A549 (cell line): Measurements from ENCODE around the gene PEDS1. TPM values are rescaled to one million over a fixed set of nuclear protein-coding genes. Genes with fewer than 3 reads are reported as not detected.
A peak's percentile ranks its signal among the peaks of the same experiment; 100 is the strongest.

Source experiments
- ATAC-seq, 2 experiments: fragments of 200-7000 bp in 1 of 2; fragments of >200 bp in 1 of 2; cut with Nextera tagmentation in 1 of 2; cut with Tn5 transposase in 1 of 2; 3 replicates each; pipeline versions ENCODE4 v1.8.0 to v1.9.1; 2018 to 2020; ENCODE audit warnings: mild to moderate bottlenecking in 1 of 2, moderate library complexity in 1 of 2
- CTCF ChIA-PET: fragments of 300-600 bp; sonication (Branson Sonifier 250); formaldehyde crosslinking; extraction: SDS; loops from one replicate; lab custom pipeline; 2021; ENCODE audit warnings: antibody characterized with exemption, inconsistent platforms; lab: Yijun Ruan, JAX
- POLR2A ChIA-PET: fragments of 350-600 bp; formaldehyde crosslinking; extraction: SDS; loops from one replicate; lab custom pipeline; 2021; ENCODE audit warnings: antibody characterized with exemption, inconsistent platforms; lab: Yijun Ruan, JAX
- DNase-seq, 2 experiments: peaks; one replicate each; pipeline versions ENCODE4 v3.0.0 to v3.0.0-alpha.2; 2011 to 2016; ENCODE audit warnings: low read depth in 1 of 2, low spot score in 1 of 2
- FAIRE-seq: peaks from 2 replicates; lab custom pipeline; 2011; peaks lifted over from hg19 to GRCh38; lab: Jason Lieb, UNC
- H3K27ac ChIP-seq, 2 experiments: fragments of >200 bp; sonication (Bioruptor Twin); formaldehyde crosslinking; 3 replicates each; pipeline ENCODE4 v1.5.1; 2016 to 2017
- H3K4me1 ChIP-seq: fragments of >200 bp; sonication (Bioruptor Twin); formaldehyde crosslinking; 3 replicates; pipeline ENCODE4 v1.6.1; 2016
- H3K4me2 ChIP-seq: fragments of >200 bp; sonication (Bioruptor Twin); formaldehyde crosslinking; 3 replicates; pipeline ENCODE4 v1.6.1; 2016
- H3K4me3 ChIP-seq: fragments of >200 bp; sonication (Bioruptor Twin); formaldehyde crosslinking; 3 replicates; pipeline ENCODE4 v1.5.1; 2016
- H3K9me3 ChIP-seq: fragments of >200 bp; sonication (Bioruptor Twin); formaldehyde crosslinking; 3 replicates; pipeline ENCODE4 v1.6.1; 2016
- ATOH8 ChIP-seq: fragments of 250-450 bp; sonication (Bioruptor Pico); IDR thresholded peaks from 2 replicates; pipeline ENCODE4 v1.5.0; 2020; ENCODE audit warnings: low read depth, mild to moderate bottlenecking, moderate library complexity
- CBX2 ChIP-seq: fragments of 200-600 bp; sonication (generic); IDR thresholded peaks from 2 replicates; pipeline ENCODE4 v1.6.1; 2016; ENCODE audit warnings: low read depth, mild to moderate bottlenecking, borderline replicate concordance
- CHD2 ChIP-seq: fragments of 150-350 bp; IDR thresholded peaks from 2 replicates; pipeline ENCODE4 v1.6.1; 2014; ENCODE audit warnings: low read length; ENCODE audit not compliant: partially characterized antibody
- CTCF ChIP-seq: fragments of >200 bp; sonication (Bioruptor Twin); formaldehyde crosslinking; IDR thresholded peaks from 3 replicates; pipeline ENCODE4 v1.5.1; 2016
- EHF ChIP-seq: fragments of 250-450 bp; sonication (Bioruptor Pico); IDR thresholded peaks from 2 replicates; pipeline ENCODE4 v1.5.0; 2020; ENCODE audit warnings: mild to moderate bottlenecking
- EHMT2 ChIP-seq: fragments of 200-600 bp; sonication (generic); IDR thresholded peaks from 2 replicates; pipeline ENCODE4 v1.6.1; 2016; ENCODE audit warnings: antibody characterized with exemption, low read depth, mild to moderate bottlenecking, moderate library complexity
- ELK1 ChIP-seq: fragments of 150-350 bp; IDR thresholded peaks from 2 replicates; pipeline ENCODE4 v1.6.1; 2014; ENCODE audit warnings: low read depth, mild to moderate bottlenecking, low read length
- ESRRA ChIP-seq: fragments of 150-350 bp; IDR thresholded peaks from 2 replicates; pipeline ENCODE4 v1.6.1; 2014; ENCODE audit warnings: mild to moderate bottlenecking, low read length, borderline replicate concordance
- GATA3 ChIP-seq: IDR thresholded peaks from 2 replicates; pipeline ENCODE4 v1.6.1; 2012; ENCODE audit warnings: borderline replicate concordance
- JUNB ChIP-seq: fragments of >200 bp; sonication (Bioruptor Twin); formaldehyde crosslinking; IDR thresholded peaks from 2 replicates; pipeline ENCODE4 v1.6.1; 2016
- KDM1A ChIP-seq: fragments of 200-600 bp; sonication (generic); IDR thresholded peaks from 2 replicates; pipeline ENCODE4 v1.6.1; 2016; ENCODE audit warnings: low read depth, mild to moderate bottlenecking
- MAX ChIP-seq: IDR thresholded peaks from 2 replicates; pipeline ENCODE4 v1.6.1; 2012
- MAZ ChIP-seq: fragments of 150-350 bp; IDR thresholded peaks from 2 replicates; pipeline ENCODE4 v1.6.1; 2014; ENCODE audit warnings: antibody characterized with exemption, low read depth, low read length, borderline replicate concordance
- MYC ChIP-seq: IDR thresholded peaks from 2 replicates; pipeline ENCODE4 v1.6.1; 2012; ENCODE audit warnings: mild to moderate bottlenecking, inconsistent platforms, low read length, improper control_type of control experiment, borderline replicate concordance
- NFE2L2 ChIP-seq: fragments of 150-350 bp; conservative IDR thresholded peaks from 2 replicates; pipeline ENCODE4 v1.6.1; 2014; ENCODE audit warnings: low read length
- PBX3 ChIP-seq: IDR thresholded peaks from 2 replicates; pipeline ENCODE4 v1.6.1; 2012
- PHF8 ChIP-seq: fragments of 200-600 bp; sonication (generic); IDR thresholded peaks from 2 replicates; pipeline ENCODE4 v1.6.1; 2016; ENCODE audit warnings: low read depth, mild to moderate bottlenecking, antibody characterized with exemption, moderate library complexity, borderline replicate concordance
- POLR2AphosphoS2 ChIP-seq: conservative IDR thresholded peaks from 2 replicates; pipeline ENCODE4 v1.6.1; 2012; ENCODE audit warnings: low read length, improper control_type of control experiment, inconsistent platforms
- RAD21 ChIP-seq, 2 experiments: fragments of >200 bp in 1 of 2; sonication (Bioruptor Twin) in 1 of 2; formaldehyde crosslinking in 1 of 2; IDR thresholded peaks in 1 of 2; conservative IDR thresholded peaks in 1 of 2; 2 replicates in 1 of 2; 3 replicates in 1 of 2; pipeline ENCODE4 v1.6.1; 2012 to 2018; ENCODE audit warnings: inconsistent platforms in 1 of 2
- RARB ChIP-seq: fragments of 250-450 bp; sonication (Bioruptor Pico); IDR thresholded peaks from 2 replicates; pipeline ENCODE4 v1.8.0; 2021; ENCODE audit warnings: mild to moderate bottlenecking, moderate library complexity
- REST ChIP-seq: fragments of 200-600 bp; sonication (generic); IDR thresholded peaks from 2 replicates; pipeline ENCODE4 v1.6.1; 2016; ENCODE audit warnings: antibody characterized with exemption, mild to moderate bottlenecking, moderate library complexity
- SMC3 ChIP-seq: fragments of >200 bp; sonication (Bioruptor Twin); formaldehyde crosslinking; IDR thresholded peaks from 3 replicates; pipeline ENCODE4 v1.6.1; 2018; ENCODE audit warnings: inconsistent platforms
- TP53 ChIP-seq: fragments of 250-450 bp; sonication (Bioruptor Pico); IDR thresholded peaks from 2 replicates; pipeline ENCODE4 v1.5.0; 2021; ENCODE audit warnings: mild to moderate bottlenecking, moderate library complexity
- WGBS: methylation state at CpG from one replicate; pipeline ENCODE4 v1.1.6; 2017; ENCODE audit errors: missing lambda C conversion rate; 5-methylcytosine and 5-hydroxymethylcytosine counted together
- polyA plus RNA-seq, 4 experiments: library from polyadenylated mRNA; depleted of rRNA in 3 of 4; stranded (reverse); fragments of >200 nt; fragmentation: RNase III in 1 of 4; extraction: RNeasy Plus Mini Kit Qiagen cat#74134 plus additional on column Dnase treatment in 1 of 4; gene quantifications; 2 replicates in 3 of 4; 3 replicates in 1 of 4; pipeline ENCODE4 v1.2.3, GENCODE V29; 2011 to 2017

PEDS1 gene
- polyA plus RNA-seq, 2 of the 4 experiments (the other 2 are of a cell fraction), result 24.5 to 25.8 TPM

- TF ChIP-seq MAX (peak; percentile 72; the same call in 1 of the 2 replicates), MYC (0 out of 2 replicates have a peak, but pooled peaks have one; percentile 17)
Measured at GRCh38 chr20:50186987-50187402, 33.5 kb upstream of the PEDS1 start (continued).

- TF ChIP-seq CHD2 (no peak), MAX (peak; percentile 47), TP53 (CRISPR knock-in tag) (no peak), RAD21 (conservative IDR thresholded peaks at IDR 0.05 in 1 of 2, IDR thresholded peaks at IDR 0.05 in 1 of 2) (peak; percentile 99), CTCF (peak; percentile 96), NFE2L2 (no peak), SMC3 (peak; percentile 95)
- TF ChIP-seq, all 56 proteins: peak for 4
- H3K27ac ChIP-seq, result peak overlapping the region; percentile 97 to 98
- peaks cover 42% of the 10 kb centered on the region for H3K4me1 ChIP-seq
- peak; percentile 9 to 63; a peak in 5 of 6 replicates for ATAC-seq
- ChIA-PET CTCF (interaction anchor here (0.5 to 27.5 kb wide), 55 partner anchors 9 to 604 kb away, joined by 3 to 1085 read pairs (median 4); partner anchors contain the start of gene UBE2V1), POLR2A (no interaction called here)
- peak; percentile 74 to 89 for DNase-seq
- WGBS, result 22% methylated on average over 13 of the region's 16 CpGs
- H3K9me3 ChIP-seq, result no peaks in the 10 kb centered on the region
- no peak overlapping the region for H3K4me3 ChIP-seq
- no peak for FAIRE-seq
- H3K4me2 ChIP-seq, result peak overlapping the region; percentile 67
Measured at GRCh38 chr20:50186151-50186885, 32.8 kb upstream of the PEDS1 start.

- no peak for FAIRE-seq
- Histone ChIP-seq H3K9me3 (no peaks in the 10 kb centered on the region), H3K4me2 (no peak overlapping the region), H3K4me3 (no peak overlapping the region), H3K4me1 (peaks cover 42% of the 10 kb centered on the region), H3K27ac (peak overlapping the region; percentile 97 to 98; a peak in 5 of 6 replicates)
- ChIA-PET POLR2A (no interaction called here), CTCF (interaction anchor here (0.5 to 27.5 kb wide), 46 partner anchors 8 to 605 kb away, joined by 3 to 1085 read pairs (median 4); partner anchors contain the start of gene UBE2V1)
- DNase-seq, result no peak
- WGBS, result 82% methylated on average over 5 of the region's 5 CpGs
- ATAC-seq, result no peak
- TF ChIP-seq MAX (no peak), JUNB (no peak), KDM1A (no peak; the same call in 1 of the 2 replicates), REST (no peak), ESRRA (no peak), ELK1 (no peak), EHF (CRISPR knock-in tag) (no peak), POLR2AphosphoS2 (no peak), RARB (CRISPR knock-in tag) (no peak), PBX3 (no peak), ATOH8 (no peak), CBX2 (no peak), GATA3 (no peak), PHF8 (no peak), EHMT2 (no peak), MAZ (no peak)
Measured at GRCh38 chr20:50185426-50185825, 31.9 kb upstream of the PEDS1 start.
